Measurements from ENCODE around the gene AJM1.
"Not testable (repeated sequence)": the region's sequence is repeated elsewhere in the genome, so short reads cannot be mapped to it uniquely, and the experiment has no call there.

The AJM1 gene

DNA sequence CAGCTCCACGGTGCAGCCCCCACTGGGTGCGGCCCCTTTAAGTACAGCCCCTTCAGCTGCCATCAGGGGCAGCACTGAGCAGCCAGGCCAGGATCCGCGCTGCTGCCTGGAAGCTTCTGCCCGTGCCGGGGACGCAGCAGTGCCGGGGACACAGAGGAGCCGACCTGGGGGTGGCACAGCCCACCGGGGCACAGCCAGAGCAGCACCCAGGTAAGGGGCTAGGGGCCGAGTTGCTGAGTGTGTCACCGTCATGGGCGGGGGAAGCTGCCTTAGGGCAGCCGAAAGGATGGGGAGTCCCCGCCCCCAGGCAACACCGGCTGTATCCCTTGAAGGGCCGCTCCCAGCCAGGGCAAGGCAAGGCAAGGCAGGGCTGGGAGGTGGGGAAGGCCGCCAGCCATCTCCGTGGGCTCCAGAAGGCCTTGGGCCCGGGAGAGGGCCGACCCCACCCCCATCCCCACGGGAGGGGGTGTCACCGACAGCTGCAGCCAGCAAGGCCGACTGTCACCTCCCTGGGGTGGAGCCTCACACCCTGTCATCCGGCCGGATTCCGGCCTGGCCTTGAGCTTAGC, at the start of gene AJM1:
Gene AJM1, plus strand, starts transcription at position 99 of the 569 bp plus-strand sequence. CDS start 1,937 bp downstream, outside the sequence.
- DNase-seq (ENCODE audit: low spot score): peak; percentile 96

DNA sequence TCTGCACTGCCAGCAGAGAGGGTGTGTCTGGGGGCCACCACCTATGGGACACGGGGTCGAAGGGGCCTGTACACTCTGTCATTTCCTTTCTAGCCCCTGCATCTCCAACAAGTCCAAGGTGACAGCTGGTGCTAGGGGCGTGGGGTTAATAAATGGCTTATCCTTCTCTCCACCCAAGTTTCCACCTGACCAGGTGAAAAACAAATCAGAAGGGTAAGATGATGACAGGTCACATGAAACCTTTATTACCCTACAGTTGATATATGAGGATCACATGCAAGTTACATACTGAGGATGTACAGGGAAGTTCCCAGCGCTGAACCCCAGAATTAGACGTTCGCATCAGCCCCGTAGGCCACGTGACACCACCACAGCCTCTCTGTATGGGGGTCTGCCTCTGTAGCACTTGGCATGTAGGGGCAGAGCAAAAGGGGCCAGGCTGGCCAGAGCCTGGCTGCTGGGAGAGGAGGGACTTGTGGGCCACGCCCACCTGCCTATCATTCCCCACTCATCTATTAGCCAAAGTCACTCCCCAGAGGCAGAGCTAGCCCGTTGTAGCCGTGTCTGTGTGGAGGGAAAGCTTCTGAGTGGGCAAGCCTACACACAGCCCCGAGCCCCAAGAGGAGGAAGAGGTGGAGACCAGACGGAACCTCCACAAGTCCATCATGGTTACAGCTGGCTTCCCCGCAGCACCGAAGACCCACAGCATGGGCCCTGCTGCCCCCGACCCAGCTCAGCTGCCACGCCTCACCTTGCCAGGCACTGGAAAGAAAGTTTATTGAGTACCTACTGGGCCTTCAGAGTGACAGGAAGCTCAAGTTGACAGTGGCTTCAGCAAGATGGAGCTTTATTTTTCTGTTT, 49.0 kb upstream of the AJM1 start:
- DNase-seq (ENCODE audit: low spot score): no peak

- no peak for DNase-seq (ENCODE audit: low spot score)
These were observed 47.8 kb upstream of the AJM1 start for GRCh38 chr9:136794281-136794999.

DNA sequence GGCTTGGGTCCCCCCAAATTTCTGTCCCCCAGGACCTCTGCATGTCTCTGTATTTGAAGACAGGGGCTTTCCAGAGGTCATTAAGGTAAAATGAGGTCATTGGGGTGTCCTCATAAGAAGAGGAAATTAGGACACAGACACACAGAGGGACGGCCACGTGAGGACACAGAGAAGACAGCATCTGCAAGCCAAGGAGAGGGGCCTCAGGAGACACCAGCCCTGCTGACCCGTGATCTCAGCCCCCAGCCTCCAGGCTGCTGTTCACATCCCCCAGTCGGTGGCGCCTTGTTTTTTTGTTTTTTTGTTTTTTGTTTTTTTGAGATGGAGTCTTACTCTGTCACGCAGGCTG, 47.3 kb upstream of the AJM1 start:
- no peak for DNase-seq (ENCODE audit: low spot score)

DNA sequence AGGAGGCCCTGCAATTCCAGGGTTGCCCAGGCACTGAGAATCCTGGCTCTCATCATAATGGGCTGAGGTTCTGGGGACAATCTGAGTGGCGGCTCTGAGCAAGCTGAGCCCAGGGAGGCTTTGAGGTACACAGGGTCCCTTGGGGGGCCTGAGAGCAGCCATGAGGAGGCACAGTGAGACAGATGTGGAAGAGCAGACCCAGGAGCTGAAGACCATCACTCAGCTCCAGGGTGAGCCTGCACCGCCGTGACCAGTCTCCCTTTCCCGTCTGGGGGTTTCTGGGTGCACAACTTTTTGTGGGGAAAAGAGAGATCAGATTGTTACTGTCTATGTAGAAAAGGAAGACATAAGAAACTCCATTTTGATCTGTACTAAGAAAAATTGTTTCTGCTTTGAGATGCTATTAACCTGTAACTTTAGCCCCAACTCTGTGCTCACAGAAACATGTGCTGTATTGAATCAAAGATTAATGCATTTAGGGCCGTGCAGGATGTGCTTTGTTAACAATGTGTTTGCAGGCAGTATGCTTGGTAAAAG, 46.0 kb upstream of the AJM1 start, which contains the start of gene CCDC183:
Gene CCDC183, plus strand, starts transcription at position 101 of the 537 bp plus-strand sequence. Its CDS starts 60 bp downstream, at position 161.
- no peak for DNase-seq (ENCODE audit: low spot score)

- not testable (repeated sequence) for DNase-seq (ENCODE audit: low spot score)
These were observed 45.4 kb upstream of the AJM1 start for GRCh38 chr9:136796775-136797347.

GRCh38 chr9:136798708-136799078, 43.6 kb upstream of the AJM1 start:
- DNase-seq (ENCODE audit: low spot score): no peak

GRCh38 chr9:136799079-136799853, 43.0 kb upstream of the AJM1 start:
- DNase-seq (ENCODE audit: low spot score): no peak

DNA sequence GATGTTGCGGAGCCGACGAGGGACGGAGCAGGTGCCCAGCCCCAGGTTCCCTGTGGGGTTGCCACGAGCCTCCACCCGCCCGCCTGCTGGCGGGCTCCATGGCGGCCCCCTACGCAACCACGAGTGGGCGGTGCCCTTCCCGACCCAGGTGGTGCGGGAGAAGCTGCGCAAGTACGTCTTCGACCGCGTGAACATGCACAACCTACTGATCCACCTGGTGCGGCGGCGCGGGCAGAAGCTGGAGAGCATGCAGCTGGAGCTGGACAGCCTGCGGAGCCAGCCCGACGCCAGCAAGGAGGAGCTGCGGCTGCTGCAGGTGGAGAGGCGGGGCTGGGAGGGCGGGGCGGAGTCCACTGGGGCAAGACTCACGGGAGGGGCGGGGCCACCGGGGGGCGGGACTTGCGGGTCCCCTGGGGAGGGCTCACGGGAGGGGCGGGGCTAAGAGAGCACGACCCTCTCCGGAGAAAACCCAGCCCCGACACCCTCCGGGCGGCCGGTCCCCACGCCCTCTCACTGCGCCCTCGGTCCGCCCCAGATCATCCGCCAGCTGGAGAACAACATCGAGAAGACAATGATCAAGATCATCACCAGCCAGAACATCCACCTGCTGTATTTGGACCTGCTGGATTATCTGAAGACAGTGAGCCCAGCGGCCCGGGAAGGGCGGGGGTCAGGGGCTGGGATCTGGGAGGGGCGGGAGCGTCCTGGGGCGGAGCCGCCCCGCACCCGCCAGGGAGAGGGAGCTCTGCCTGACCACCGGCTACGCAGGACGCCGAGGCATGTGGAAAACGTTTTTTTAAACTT, 42.2 kb upstream of the AJM1 start:
- peak; percentile 89 for DNase-seq (ENCODE audit: low spot score)

GRCh38 chr9:136802321-136802720, 40.0 kb upstream of the AJM1 start:
- no peak for DNase-seq (ENCODE audit: low spot score)

- not testable (repeated sequence) for DNase-seq (ENCODE audit: low spot score)
These were observed 39.2 kb upstream of the AJM1 start for GRCh38 chr9:136803009-136803550.

DNA sequence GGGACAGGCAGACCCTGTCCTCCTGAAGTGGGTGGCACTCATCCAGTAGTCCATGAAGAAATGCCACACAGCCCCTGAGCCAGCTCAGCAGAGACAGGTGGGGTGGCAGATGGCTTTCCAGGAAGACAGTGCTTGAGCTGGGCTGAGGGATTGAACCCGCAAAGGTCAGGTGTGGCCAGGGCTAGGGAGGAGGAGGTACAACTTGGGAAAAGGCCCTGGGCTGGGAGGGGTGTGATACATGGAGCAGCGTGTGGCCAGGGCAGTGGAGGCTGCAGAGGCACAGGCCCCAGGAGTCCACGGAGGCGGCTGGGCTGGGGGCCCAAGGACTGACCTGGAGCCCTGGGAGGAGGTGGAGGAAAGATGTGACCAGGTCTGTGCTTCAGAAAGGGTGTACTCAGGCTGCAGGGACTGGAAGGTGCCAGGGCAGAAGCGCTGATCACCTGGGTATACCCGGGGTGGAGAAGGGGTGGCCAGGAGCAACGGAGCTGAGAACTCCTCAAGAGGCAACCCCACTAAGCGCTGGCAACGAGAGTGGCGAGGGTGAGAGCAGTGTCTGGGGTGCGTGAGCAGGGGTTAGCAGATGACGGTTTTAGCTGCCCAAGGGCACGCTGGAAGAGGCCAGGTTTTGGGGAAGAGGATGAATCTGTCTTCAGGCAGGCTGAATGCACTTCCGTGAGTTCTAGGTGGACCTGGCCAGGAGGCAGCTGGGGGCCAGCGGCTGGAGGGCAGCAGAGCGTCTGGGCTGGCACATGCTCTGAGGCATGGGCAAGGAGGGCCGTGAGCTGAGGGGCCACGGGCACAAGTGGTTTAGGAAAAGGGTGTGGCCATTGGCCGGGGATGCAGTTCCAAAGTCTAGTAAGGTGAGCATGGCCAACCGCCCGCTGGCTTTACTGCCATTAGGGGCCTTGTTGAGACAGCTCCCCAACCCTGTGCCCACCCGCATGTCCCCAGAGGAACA, 38.4 kb upstream of the AJM1 start:
- DNase-seq (ENCODE audit: low spot score): no peak

DNA sequence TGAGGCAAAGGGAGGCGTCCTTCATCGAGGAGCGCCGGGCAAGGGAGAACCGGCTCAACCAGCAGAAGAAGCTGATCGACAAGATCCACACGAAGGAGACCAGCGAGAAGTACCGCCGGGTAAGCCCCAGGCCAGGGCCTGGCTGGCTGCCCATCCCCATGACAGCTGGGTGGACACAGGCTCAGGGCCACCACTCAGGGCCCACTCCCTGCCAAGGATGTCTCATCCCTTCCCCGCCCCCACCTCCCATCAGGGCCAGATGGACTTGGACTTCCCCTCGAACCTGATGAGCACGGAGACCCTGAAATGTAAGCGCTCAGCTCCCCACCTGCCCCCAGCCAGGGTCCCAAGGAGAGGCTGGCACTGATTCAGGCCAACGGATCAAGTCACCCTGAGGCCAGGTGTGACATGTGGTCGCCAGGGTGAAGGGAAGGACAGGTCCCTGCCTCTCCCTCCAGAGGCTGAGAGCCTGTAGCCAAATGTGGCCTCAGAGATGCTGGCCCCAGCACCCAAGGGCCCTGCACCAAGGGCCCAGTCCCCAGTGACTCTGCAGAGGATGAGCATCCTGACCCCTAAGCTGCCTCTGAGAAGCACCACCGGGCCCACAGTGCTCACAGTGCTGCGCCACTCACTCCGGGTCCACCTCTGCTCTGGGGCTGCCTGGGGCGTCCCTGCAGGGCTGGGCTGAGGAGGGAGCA, 37.6 kb upstream of the AJM1 start:
- DNase-seq (ENCODE audit: low spot score): no peak

DNA sequence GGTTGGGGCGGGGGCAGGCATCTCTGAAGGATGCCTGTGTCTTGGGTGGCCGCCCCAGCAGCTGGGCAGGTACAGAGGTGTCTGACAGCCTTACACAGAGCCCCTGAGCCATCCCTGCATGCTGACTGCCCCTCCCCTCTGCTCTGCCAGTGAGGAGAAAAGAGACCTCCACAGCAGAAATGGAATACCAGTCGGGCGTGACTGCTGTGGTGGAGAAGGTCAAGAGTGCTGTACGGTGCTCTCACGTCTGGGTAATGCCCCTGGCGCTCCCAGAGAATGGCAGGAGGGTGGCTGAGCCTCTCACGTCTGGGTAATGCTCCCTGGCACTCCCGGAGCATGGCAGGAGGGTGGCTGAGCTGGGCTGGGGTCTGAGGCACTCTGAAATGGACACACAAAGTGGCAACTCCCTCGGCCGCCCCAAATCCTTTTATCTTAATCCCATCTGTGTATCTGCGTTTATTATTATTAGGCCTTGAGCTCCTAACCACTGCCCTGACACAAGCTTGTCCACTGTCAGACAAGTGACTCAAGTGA, 37.0 kb upstream of the AJM1 start:
- DNase-seq (ENCODE audit: low spot score): no peak

GRCh38 chr9:136806067-136806466, 36.2 kb upstream of the AJM1 start:
- no peak for DNase-seq (ENCODE audit: low spot score)

DNA sequence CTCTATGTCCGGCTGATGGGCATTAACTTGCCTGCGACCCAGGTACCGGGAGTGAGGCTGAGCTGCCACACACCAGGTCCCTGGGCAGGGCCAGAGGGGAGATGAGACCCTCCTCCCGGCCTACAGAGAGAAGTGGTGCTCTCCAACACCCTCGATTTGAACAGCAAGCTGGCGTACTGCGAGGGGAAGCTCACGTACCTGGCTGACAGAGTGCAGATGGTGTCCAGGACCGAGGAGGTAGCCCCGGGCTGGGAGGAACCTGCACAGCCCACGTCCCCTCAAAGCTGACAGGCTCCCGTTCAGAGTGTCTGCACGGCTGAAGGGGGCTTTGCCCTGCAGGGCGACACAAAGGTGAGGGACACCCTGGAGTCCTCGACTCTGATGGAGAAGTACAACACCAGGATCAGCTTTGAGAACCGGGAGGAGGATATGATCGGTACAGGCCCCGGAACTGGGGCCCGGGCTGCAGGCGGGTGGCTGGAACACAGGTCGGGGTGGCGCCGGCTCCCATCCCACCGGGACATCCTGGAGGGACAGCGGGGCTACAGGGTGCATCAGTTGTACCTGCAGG, 35.6 kb upstream of the AJM1 start:
- no peak for DNase-seq (ENCODE audit: low spot score)

- peak; percentile 97 for DNase-seq (ENCODE audit: low spot score)
These were observed 34.8 kb upstream of the AJM1 start, which contains the start of gene RABL6 for GRCh38 chr9:136807281-136808074. TSS of gene RABL6 (plus strand) at chr9:136807948. CDS start at chr9:136808197, 249 bp downstream.

Data from HuH-7.5 (cell line).